OCI-LY7 (cell line): ENCODE results near the gene CNIH3. TPM values are rescaled to one million over a fixed set of nuclear protein-coding genes. Genes with fewer than 3 reads are reported as not detected.

Experiments used
- BruUV-seq: library from RNA; stranded (reverse); fragments of 400-500 nt; replicated peaks from 2 replicates; lab custom pipeline; 2021; lab: Mats Ljungman, UMichigan
- CTCF ChIA-PET: fragments of 300-600 bp; sonication (Branson Sonifier 250); formaldehyde crosslinking; loops from one replicate; lab custom pipeline; 2022; ENCODE audit warnings: antibody characterized with exemption; ENCODE audit not compliant: unreplicated experiment; lab: Charles Lee
- POLR2A ChIA-PET: fragments of 300-600 bp; sonication (Branson Sonifier 250); formaldehyde crosslinking; loops from one replicate; lab custom pipeline; 2022; ENCODE audit warnings: antibody characterized with exemption; lab: Charles Lee
- DNase-seq: peaks from one replicate; pipeline ENCODE4 v3.0.0-alpha.2; 2015; ENCODE audit warnings: low spot score
- H2AFZ ChIP-seq: fragments of 200-600 bp; sonication (generic), shearing (Covaris generic); 2 replicates; pipeline ENCODE4 v1.6.1; 2014; ENCODE audit warnings: mild to moderate bottlenecking, antibody characterized with exemption, low read length, moderate library complexity
- H3K27ac ChIP-seq: fragments of 200-600 bp; sonication (generic); 2 replicates; pipeline ENCODE4 v1.5.1; 2014; ENCODE audit warnings: mixed run types, low read depth, mild to moderate bottlenecking, moderate library complexity, low read length, inconsistent platforms; ENCODE audit not compliant: poor library complexity, severe bottlenecking
- H3K36me3 ChIP-seq: fragments of 200-600 bp; sonication (generic); 2 replicates; pipeline ENCODE4 v1.6.1; 2014; ENCODE audit warnings: mild to moderate bottlenecking, antibody characterized with exemption, low read length, moderate library complexity, mixed read lengths; ENCODE audit not compliant: insufficient read depth
- H3K4me1 ChIP-seq: fragments of 200-600 bp; sonication (generic); 2 replicates; pipeline ENCODE4 v1.5.1; 2014; ENCODE audit warnings: mild to moderate bottlenecking, low read length; ENCODE audit not compliant: insufficient read depth, poor library complexity, severe bottlenecking
- H3K4me2 ChIP-seq: fragments of 200-600 bp; sonication (generic); 2 replicates; pipeline ENCODE4 v1.6.1; 2014; ENCODE audit warnings: mild to moderate bottlenecking, low read length
- H3K4me3 ChIP-seq: fragments of 200-600 bp; sonication (generic); 2 replicates; pipeline ENCODE4 v1.5.1; 2014; ENCODE audit warnings: mild to moderate bottlenecking, low read depth, low read length; ENCODE audit not compliant: poor library complexity, severe bottlenecking
- H3K79me2 ChIP-seq: fragments of 200-600 bp; sonication (generic); 2 replicates; pipeline ENCODE4 v1.6.1; 2016; ENCODE audit warnings: low read depth, mild to moderate bottlenecking, low read length, moderate library complexity, mixed read lengths; ENCODE audit not compliant: insufficient read depth
- H3K9me2 ChIP-seq: fragments of 200-600 bp; sonication (generic); 2 replicates; pipeline ENCODE4 v1.6.1; 2016; ENCODE audit warnings: mild to moderate bottlenecking, low read length, mixed read lengths; ENCODE audit not compliant: insufficient read depth
- H3K9me3 ChIP-seq: fragments of 200-600 bp; sonication (generic); 2 replicates; pipeline ENCODE4 v1.6.1; 2014; ENCODE audit warnings: mild to moderate bottlenecking, mixed run types, low read length, mixed read lengths
- H4K20me1 ChIP-seq: fragments of 200-600 bp; sonication (generic); 2 replicates; pipeline ENCODE4 v1.6.1; 2014; ENCODE audit warnings: mild to moderate bottlenecking, antibody characterized with exemption, low read length, moderate library complexity, mixed read lengths; ENCODE audit not compliant: insufficient read depth
- CTCF ChIP-seq: fragments of 200-600 bp; sonication (generic); conservative IDR thresholded peaks from 2 replicates; pipeline ENCODE4 v1.5.1; 2014; ENCODE audit warnings: mild to moderate bottlenecking, antibody characterized with exemption, low read length, moderate library complexity, mixed read lengths
- EZH2phosphoT487 ChIP-seq: fragments of 200-600 bp; sonication (generic); IDR thresholded peaks from 2 replicates; pipeline ENCODE4 v1.6.1; 2018; ENCODE audit warnings: low read depth, borderline replicate concordance, mild to moderate bottlenecking, mixed run types, antibody characterized with exemption, low read length, moderate library complexity, mixed read lengths
- intact Hi-C: fragments of 100-400 bp; cut with micrococcal nuclease; formaldehyde crosslinking; loops from one replicate; pipeline ENCODE4 v1.10.0; 2022; ENCODE audit not compliant: unreplicated experiment
- total RNA-seq, 2 experiments: library from RNA; depleted of rRNA in 1 of 2; stranded (reverse); fragments of >200 nt in 1 of 2; shearing (Covaris generic) in 1 of 2; gene quantifications; 2 replicates each; pipeline ENCODE4 v1.2.3, GENCODE V29; 2014 to 2022

The CNIH3 gene
- total RNA-seq, 2 experiments from 2014 or later = 1.9 to 2.4 TPM

GRCh38 chr1:224622831-224623230 is 6.7 kb downstream of the CNIH3 start:
- TF ChIP-seq CTCF (no peak), EZH2phosphoT487 (no peak)
- H3K27ac ChIP-seq = no peak overlapping the region
- H3K4me3 ChIP-seq = no peak overlapping the region
- H3K79me2 ChIP-seq = no peaks in the 10 kb centered on the region
- BruUV-seq = no TSS peak
- ChIA-PET CTCF (no interaction called here), POLR2A (no interaction called here)
- intact Hi-C loops = no loop called here
- no peaks in the 10 kb centered on the region for H3K9me3 ChIP-seq
- no peaks in the 10 kb centered on the region for H4K20me1 ChIP-seq
- DNase-seq = no peak
- no peak overlapping the region for H3K4me2 ChIP-seq
- no peaks in the 10 kb centered on the region for H3K36me3 ChIP-seq
- no peaks in the 10 kb centered on the region for H3K4me1 ChIP-seq
- no peak overlapping the region for H2AFZ ChIP-seq
- no peaks in the 10 kb centered on the region for H3K9me2 ChIP-seq

DNA sequence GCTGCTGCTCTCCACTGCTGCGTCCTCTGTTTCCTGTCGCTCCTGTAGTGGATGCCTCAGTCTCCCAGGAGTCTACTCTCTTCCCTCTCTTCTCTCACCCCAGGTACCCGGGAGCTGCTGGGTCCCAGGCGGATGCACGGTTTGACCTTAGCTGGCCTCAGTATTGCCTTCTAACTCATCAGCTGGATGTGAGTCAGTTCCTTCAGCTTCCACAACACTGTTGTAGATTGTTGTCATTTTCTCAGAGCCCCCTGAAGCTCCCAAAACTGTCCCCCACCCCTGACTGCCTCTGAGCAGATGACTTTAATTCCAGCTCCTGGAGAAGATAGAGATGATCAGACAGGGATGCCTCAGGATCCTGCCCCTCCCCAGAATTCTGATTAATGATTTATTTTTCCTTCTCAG is 7.2 kb downstream of the CNIH3 start:
- Histone ChIP-seq H3K79me2 (no peaks in the 10 kb centered on the region), H4K20me1 (no peaks in the 10 kb centered on the region), H3K4me1 (no peaks in the 10 kb centered on the region), H2AFZ (no peak overlapping the region), H3K36me3 (no peaks in the 10 kb centered on the region), H3K4me2 (no peak overlapping the region), H3K9me3 (no peaks in the 10 kb centered on the region), H3K4me3 (no peak overlapping the region), H3K27ac (no peak overlapping the region), H3K9me2 (no peaks in the 10 kb centered on the region)
- no peak for TF ChIP-seq EZH2phosphoT487
- no peak for TF ChIP-seq CTCF
- intact Hi-C loops = no loop called here
- BruUV-seq = no TSS peak
- CTCF ChIA-PET = no interaction called here
- POLR2A ChIA-PET = interaction anchor here (1.1 kb wide), 1 partner anchor 13 kb away, joined by 3 read pairs; no protein-coding TSS in a partner anchor
- DNase-seq = no peak

DNA sequence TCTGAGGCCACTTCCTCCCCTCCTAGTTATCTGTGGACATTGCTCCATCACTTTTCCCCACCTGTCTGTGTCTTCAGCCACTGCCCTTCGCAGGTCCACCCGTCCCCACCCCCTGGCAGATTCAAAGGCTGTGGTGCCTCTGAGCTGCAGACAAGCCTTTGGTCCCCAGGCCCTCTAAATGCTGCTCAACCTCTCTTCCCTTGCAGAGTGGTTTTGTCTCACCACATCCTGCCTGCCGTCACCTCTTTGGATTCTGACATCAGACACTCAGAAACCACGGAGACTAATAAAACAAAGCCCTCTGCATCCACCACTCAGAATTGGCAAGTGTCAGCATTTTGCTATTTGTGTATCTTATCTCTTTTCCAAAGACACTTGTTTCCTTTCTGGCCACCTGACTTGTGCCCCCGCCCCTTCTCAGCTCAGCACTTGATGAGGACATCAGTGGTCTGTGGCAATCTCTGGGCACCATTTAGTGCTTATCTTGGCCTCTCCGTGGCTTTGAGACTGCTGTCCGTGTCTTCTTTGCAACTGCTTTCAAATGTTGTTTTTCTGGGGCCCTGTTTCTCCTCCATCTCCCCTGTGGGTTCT is 7.7 kb downstream of the CNIH3 start:
- no peaks in the 10 kb centered on the region for H4K20me1 ChIP-seq
- no peaks in the 10 kb centered on the region for H3K9me2 ChIP-seq
- TF ChIP-seq CTCF (no peak), EZH2phosphoT487 (no peak)
- BruUV-seq = no TSS peak
- no peak overlapping the region for H3K27ac ChIP-seq
- no peaks in the 10 kb centered on the region for H3K9me3 ChIP-seq
- no peak overlapping the region for H3K4me2 ChIP-seq
- intact Hi-C loops = no loop called here
- DNase-seq = peak; percentile 17
- H3K79me2 ChIP-seq = no peaks in the 10 kb centered on the region
- no peak overlapping the region for H3K4me3 ChIP-seq
- CTCF ChIA-PET = no interaction called here
- H3K4me1 ChIP-seq = no peaks in the 10 kb centered on the region
- POLR2A ChIA-PET = interaction anchor here (1.1 kb wide), 1 partner anchor 12 kb away, joined by 3 read pairs; no protein-coding TSS in a partner anchor
- H2AFZ ChIP-seq = no peak overlapping the region
- H3K36me3 ChIP-seq = no peaks in the 10 kb centered on the region
